ENCODE data around the gene CRABP1. TPM values are rescaled to one million over a fixed set of nuclear protein-coding genes. Genes with fewer than 3 reads are reported as not detected.

Gene CRABP1
- total RNA-seq (under 1 TPM in 1 of 7 donors, not detected in 6; 0.56 TPM), polyA plus RNA-seq (1 to 10 TPM in 1 of 2 donors, under 1 TPM in 1; 0.40 to 2.7 TPM)
- long read RNA-seq, donor 1: 0 reads
- long read RNA-seq, donor 2, transcript CRABP1-201 (4 exons, 772 nt): major isoform, 12 of 12 reads
- long read RNA-seq, donor 2, partial matches to known transcripts: 0 of 12 reads
- long read RNA-seq, donor 2, other reads (novel, unspliced or antisense): 0 of 12 reads
- long read RNA-seq, donor 3: 0 reads

DNA sequence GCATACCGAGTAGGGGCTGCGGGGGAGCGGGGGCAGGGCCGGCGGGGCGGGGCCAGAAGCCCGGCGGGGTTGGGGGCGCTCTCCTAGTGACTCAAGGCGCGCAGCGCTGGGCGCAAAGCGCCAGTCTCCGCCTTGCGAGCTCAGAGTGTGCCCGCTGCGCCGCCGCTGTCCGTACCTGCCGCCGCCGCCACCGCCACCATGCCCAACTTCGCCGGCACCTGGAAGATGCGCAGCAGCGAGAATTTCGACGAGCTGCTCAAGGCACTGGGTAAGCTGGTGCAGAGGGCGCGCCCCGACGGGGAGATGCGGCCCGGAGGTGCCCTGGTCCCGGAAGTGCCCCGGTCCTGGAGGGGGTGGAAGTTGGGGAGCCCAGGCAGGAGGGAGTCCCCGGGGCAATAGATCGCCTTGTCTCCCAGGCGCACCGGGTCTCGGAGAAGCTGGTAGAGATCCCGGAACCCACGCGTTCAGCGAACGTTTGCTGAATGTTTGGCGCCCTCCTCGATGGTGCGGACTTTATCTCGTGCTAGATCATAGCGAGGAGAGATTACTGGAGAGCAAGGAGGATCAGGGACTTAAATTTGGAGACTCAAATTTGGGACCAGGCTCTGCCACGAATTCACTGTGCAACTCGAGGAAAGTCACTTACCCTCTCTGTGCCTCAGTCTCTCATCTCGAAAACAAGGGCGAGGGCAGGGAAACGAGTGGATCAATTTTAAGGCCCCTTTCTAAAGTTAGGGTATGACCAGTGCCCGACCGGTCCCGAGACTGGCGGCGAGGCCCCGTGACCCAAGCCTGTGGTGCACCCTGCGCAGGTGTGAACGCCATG lies at the start of gene CRABP1:
CRABP1 (plus strand) TSS at position 123 of the 826 bp plus-strand sequence; CDS start at position 199, 76 bp downstream.
- intact Hi-C loops (cut with DNase I): no loop called here
- no peak for TF ChIP-seq POLR2A (IDR thresholded peaks at IDR 0.05)
- TF ChIP-seq, protein P1, sequence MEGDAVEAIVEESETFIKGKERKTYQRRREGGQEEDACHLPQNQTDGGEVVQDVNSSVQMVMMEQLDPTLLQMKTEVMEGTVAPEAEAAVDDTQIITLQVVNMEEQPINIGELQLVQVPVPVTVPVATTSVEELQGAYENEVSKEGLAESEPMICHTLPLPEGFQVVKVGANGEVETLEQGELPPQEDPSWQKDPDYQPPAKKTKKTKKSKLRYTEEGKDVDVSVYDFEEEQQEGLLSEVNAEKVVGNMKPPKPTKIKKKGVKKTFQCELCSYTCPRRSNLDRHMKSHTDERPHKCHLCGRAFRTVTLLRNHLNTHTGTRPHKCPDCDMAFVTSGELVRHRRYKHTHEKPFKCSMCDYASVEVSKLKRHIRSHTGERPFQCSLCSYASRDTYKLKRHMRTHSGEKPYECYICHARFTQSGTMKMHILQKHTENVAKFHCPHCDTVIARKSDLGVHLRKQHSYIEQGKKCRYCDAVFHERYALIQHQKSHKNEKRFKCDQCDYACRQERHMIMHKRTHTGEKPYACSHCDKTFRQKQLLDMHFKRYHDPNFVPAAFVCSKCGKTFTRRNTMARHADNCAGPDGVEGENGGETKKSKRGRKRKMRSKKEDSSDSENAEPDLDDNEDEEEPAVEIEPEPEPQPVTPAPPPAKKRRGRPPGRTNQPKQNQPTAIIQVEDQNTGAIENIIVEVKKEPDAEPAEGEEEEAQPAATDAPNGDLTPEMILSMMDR (IDR thresholded peaks at IDR 0.05): no peak
- TF ChIP-seq EP300 (IDR thresholded peaks at IDR 0.05): no peak
- Histone ChIP-seq H3K27ac (no peak within 1 kb of the TSS), H3K27me3 (no peaks in the 10 kb centered on the region), H3K9me3 (no peaks in the 10 kb centered on the region), H3K36me3 (no peaks in the 10 kb centered on the region), H3K4me3 (no peak within 1 kb of the TSS), H3K4me1 (ENCODE audit: insufficient read depth) (no peaks in the 10 kb centered on the region)
- WGBS, 3 donors: 1 to 2% (median 2%) methylated on average over 53 to 67 of the region's 67 CpGs
- no peak for DNase-seq

GRCh38 chr15:78291052-78291451 lies 49.1 kb upstream of the CRABP1 start:
- 50 to 73% (median 69%) methylated on average over 2 of the region's 2 CpGs for WGBS, 3 donors
- TF ChIP-seq EP300 (IDR thresholded peaks at IDR 0.05): no peak
- no peak for TF ChIP-seq POLR2A (IDR thresholded peaks at IDR 0.05)
- TF ChIP-seq, protein P1 (IDR thresholded peaks at IDR 0.05): no peak
- no peaks in the 10 kb centered on the region for H3K36me3 ChIP-seq

DNA sequence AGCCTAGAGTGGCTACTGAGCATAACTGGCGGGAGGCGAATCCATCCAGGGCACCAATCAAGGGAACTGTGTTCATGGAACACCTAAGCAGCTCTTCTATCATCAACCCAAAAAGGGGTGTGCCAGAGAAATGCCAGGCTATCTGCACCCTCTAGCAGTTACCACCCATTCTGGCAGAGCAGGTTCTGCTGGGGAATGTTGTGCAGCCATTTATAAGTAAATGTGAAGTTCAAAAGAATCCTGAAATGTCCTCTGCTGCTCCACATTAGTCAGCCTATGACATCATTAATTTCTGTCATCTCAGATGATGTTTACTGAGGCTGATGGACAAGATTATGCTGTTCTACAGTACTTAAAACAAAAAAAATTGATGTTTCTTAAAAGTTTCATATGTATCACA lies 48.5 kb upstream of the CRABP1 start:
- WGBS, 3 donors: 100% methylated on average over 2 of the region's 2 CpGs
- Histone ChIP-seq H3K36me3 (no peaks in the 10 kb centered on the region), H3K27me3 (no peaks in the 10 kb centered on the region), H3K4me3 (no peak overlapping the region), H3K9me3 (no peaks in the 10 kb centered on the region), H3K4me1 (ENCODE audit: insufficient read depth) (no peaks in the 10 kb centered on the region), H3K27ac (no peak overlapping the region)
- no peak for DNase-seq
- intact Hi-C loops (cut with DNase I): no loop called here
- TF ChIP-seq, protein P1 (IDR thresholded peaks at IDR 0.05): no peak
- TF ChIP-seq EP300 (IDR thresholded peaks at IDR 0.05): no peak
- TF ChIP-seq POLR2A (IDR thresholded peaks at IDR 0.05): no peak

More at GRCh38 chr15:78291052-78291451, 49.1 kb upstream of the CRABP1 start:
- H3K27ac ChIP-seq: no peak overlapping the region
- intact Hi-C loops (cut with DNase I): no loop called here
- H3K9me3 ChIP-seq: no peaks in the 10 kb centered on the region
- no peak overlapping the region for H3K4me3 ChIP-seq
- no peak for DNase-seq
- H3K27me3 ChIP-seq: no peaks in the 10 kb centered on the region
- no peaks in the 10 kb centered on the region for H3K4me1 ChIP-seq (ENCODE audit: insufficient read depth)

DNA sequence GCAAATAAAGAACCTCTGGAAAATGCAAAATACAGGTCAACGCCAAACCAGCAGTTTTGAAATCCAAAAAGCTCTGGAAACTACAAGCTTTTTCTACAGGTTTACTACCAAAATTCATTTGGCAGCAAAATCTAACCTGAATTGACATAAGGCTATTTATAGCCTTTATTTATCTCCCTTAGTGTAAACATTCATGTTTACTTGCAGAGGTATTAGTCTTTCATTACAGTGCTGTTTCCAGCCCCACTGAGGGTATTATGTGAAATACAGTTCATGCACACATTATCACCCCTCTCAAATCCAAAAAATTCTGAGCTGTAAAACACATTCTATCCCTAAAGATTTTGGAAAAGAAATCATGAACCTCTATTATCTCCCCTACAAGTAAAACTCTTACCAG lies 47.9 kb upstream of the CRABP1 start:
- TF ChIP-seq, protein P1 (IDR thresholded peaks at IDR 0.05): no peak
- TF ChIP-seq POLR2A (IDR thresholded peaks at IDR 0.05): no peak
- no peak for TF ChIP-seq EP300 (IDR thresholded peaks at IDR 0.05)
- 47 to 93% (median 78%) methylated on average over 1 of the region's 1 CpG for WGBS, 3 donors
- H3K4me1 ChIP-seq (ENCODE audit: insufficient read depth): no peaks in the 10 kb centered on the region
- H3K9me3 ChIP-seq: no peaks in the 10 kb centered on the region
- H3K27me3 ChIP-seq: no peaks in the 10 kb centered on the region
- DNase-seq: no peak
- intact Hi-C loops (cut with DNase I): no loop called here
- no peaks in the 10 kb centered on the region for H3K36me3 ChIP-seq
- no peak overlapping the region for H3K4me3 ChIP-seq
- H3K27ac ChIP-seq: no peak overlapping the region

Data from ovary (tissue), 10 donors.